ENCODE data around the gene CFAP119. TPM values are rescaled to one million over a fixed set of nuclear protein-coding genes. Genes with fewer than 3 reads are reported as not detected.

Gene CFAP119
- total and polyA plus RNA-seq, 9 of the 15 experiments (the other 6 are each of a cell fraction or from before 2014, with no cell fraction given) = 5.5 to 33.7 (median 9.6) TPM

DNA sequence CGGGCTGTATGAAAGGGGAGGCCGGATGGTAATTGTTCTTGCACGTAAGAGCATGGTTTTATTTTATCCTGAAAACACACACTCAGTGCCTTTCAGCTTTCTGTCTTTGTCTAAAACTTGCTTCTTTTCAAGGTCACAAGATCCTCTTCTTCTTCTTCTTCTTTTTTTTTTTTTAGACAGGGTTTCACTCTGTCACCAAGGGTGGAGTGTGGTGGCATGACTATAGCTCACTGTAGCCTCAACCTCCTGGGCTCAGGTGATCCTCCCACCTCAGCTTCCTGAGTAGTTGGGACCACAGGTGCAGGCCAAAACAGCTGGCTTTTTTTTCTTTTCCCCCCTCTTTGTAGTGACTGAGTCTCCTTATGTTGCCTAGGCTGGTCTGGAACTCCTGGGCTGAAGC is 41.1 kb upstream of the CFAP119 start:
- ATAC-seq = no peak

More for the DNA sequence above, 41.1 kb upstream of the CFAP119 start:
- intact Hi-C loops (cut with micrococcal nuclease) = no loop called here
- 72% methylated on average over 3 of the region's 3 CpGs for WGBS (ENCODE audit: insufficient coverage, low coverage, missing lambda C conversion rate)
- CTCF ChIA-PET (ENCODE audit: low intra/inter-chr PET ratio) = no interaction called here
- Histone ChIP-seq H3K4me3 (no peak overlapping the region), H3K27ac (ENCODE audit: extremely low read depth, low read depth, low read length) (no peak overlapping the region), H3K4me2 (ENCODE audit: insufficient read depth, low read length) (no peak overlapping the region), H3K4me1 (replicated peaks in 1 of 2; ENCODE audit: control insufficient read depth in 2 of 2, insufficient read depth in 2 of 2, low read length in 2 of 2) (peaks cover 10 to 25% of the 10 kb centered on the region in 2 experiments; a peak in 4 of 5 replicates), H3K36me3 (ENCODE audit: control insufficient read depth, insufficient read depth, low read length) (no peaks in the 10 kb centered on the region), H3K27me3 (ENCODE audit: control insufficient read depth in 2 of 2, insufficient read depth in 2 of 2, low read length in 2 of 2) (no peaks in the 10 kb centered on the region), H3K79me2 (ENCODE audit: control insufficient read depth, insufficient read depth, low read length) (peaks cover 5% of the 10 kb centered on the region; the same call in 1 of the 3 replicates), H3K9me1 (ENCODE audit: control insufficient read depth, insufficient read depth, low read length) (no peaks in the 10 kb centered on the region), H3K9ac (ENCODE audit: insufficient read depth in 1 of 2, low read depth in 2 of 2, low read length in 2 of 2) (no peak overlapping the region), H3K9me3 (replicated peaks; ENCODE audit: control insufficient read depth, insufficient read depth, low read depth, low read length) (no peaks in the 10 kb centered on the region), H2AFZ (ENCODE audit: low read depth, low read length) (peak overlapping the region; percentile 56), H4K20me1 (replicated peaks; ENCODE audit: control insufficient read depth, insufficient read depth, low read length) (no peaks in the 10 kb centered on the region)
- in situ Hi-C loops (cut with MboI) = no loop called here
- no peak for TF ChIP-seq FOXJ2 (tag; IDR thresholded peaks at IDR 0.05)
- TF ChIP-seq CCAR2 (IDR thresholded peaks at IDR 0.05; ENCODE audit: low read depth, low read length) = no peak
- no peak for TF ChIP-seq TCFL5 (CRISPR knock-in tag; conservative IDR thresholded peaks at IDR 0.05)
- no peak for TF ChIP-seq CHD2 (IDR thresholded peaks at IDR 0.05; ENCODE audit: low read depth, low read length)
- no peak for TF ChIP-seq XRCC5 (IDR thresholded peaks at IDR 0.05; ENCODE audit: low read depth, low read length)
- TF ChIP-seq, protein P1, sequence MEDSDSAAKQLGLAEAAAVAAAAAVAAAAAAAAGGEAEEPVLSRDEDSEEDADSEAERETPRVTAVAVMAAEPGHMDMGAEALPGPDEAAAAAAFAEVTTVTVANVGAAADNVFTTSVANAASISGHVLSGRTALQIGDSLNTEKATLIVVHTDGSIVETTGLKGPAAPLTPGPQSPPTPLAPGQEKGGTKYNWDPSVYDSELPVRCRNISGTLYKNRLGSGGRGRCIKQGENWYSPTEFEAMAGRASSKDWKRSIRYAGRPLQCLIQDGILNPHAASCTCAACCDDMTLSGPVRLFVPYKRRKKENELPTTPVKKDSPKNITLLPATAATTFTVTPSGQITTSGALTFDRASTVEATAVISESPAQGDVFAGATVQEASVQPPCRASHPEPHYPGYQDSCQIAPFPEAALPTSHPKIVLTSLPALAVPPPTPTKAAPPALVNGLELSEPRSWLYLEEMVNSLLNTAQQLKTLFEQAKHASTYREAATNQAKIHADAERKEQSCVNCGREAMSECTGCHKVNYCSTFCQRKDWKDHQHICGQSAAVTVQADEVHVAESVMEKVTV (CRISPR knock-in tag; IDR thresholded peaks at IDR 0.05) = no peak
- no peak for TF ChIP-seq MIER1 (IDR thresholded peaks at IDR 0.05; ENCODE audit: low read depth)
- TF ChIP-seq, protein P2, sequence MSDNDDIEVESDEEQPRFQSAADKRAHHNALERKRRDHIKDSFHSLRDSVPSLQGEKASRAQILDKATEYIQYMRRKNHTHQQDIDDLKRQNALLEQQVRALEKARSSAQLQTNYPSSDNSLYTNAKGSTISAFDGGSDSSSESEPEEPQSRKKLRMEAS (CRISPR knock-in tag; IDR thresholded peaks at IDR 0.05) = no peak
- TF ChIP-seq, protein P3, sequence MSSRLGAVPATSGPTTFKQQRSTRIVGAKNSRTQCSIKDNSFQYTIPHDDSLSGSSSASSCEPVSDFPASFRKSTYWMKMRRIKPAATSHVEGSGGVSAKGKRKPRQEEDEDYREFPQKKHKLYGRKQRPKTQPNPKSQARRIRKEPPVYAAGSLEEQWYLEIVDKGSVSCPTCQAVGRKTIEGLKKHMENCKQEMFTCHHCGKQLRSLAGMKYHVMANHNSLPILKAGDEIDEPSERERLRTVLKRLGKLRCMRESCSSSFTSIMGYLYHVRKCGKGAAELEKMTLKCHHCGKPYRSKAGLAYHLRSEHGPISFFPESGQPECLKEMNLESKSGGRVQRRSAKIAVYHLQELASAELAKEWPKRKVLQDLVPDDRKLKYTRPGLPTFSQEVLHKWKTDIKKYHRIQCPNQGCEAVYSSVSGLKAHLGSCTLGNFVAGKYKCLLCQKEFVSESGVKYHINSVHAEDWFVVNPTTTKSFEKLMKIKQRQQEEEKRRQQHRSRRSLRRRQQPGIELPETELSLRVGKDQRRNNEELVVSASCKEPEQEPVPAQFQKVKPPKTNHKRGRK (tag; IDR thresholded peaks at IDR 0.05) = no peak
- TF ChIP-seq ELF4 (CRISPR knock-in tag; IDR thresholded peaks at IDR 0.05) = no peak
- POLR2A ChIA-PET = interaction anchor here (0.6 to 1.7 kb wide), 6 partner anchors 9 to 138 kb away, joined by 3 to 10 read pairs (median 3); partner anchors contain the start of gene ZNF629
- FAIRE-seq (no peak), DNase-seq (ENCODE audit: extremely low read depth in 1 of 4, low spot score in 3 of 4) (no peak)
- no TSS peak for BruUV-seq (replicated peaks)

Measured in K562 (cell line).